ENCODE measurements around the gene SMIM11.

Gene SMIM11

GRCh38 chr21:34360488-34361241 lies 14.6 kb upstream of the SMIM11 start (continued):
- TF ChIP-seq ZNF777 (tag by site-specific recombination; IDR thresholded peaks at IDR 0.05; ENCODE audit: borderline replicate concordance) (no peak), ZBTB7A (tag by site-specific recombination; IDR thresholded peaks at IDR 0.05; ENCODE audit: low read depth) (no peak), ZBTB21 (tag by site-specific recombination; IDR thresholded peaks at IDR 0.05) (no peak), ZNF561 (tag by site-specific recombination; IDR thresholded peaks at IDR 0.05; ENCODE audit: borderline replicate concordance) (no peak), ZNF600 (tag by site-specific recombination; IDR thresholded peaks at IDR 0.05) (no peak), PRDM6 (tag by site-specific recombination; IDR thresholded peaks at IDR 0.05) (no peak), ZNF530 (tag by site-specific recombination; IDR thresholded peaks at IDR 0.05; ENCODE audit: low read depth) (no peak), ZNF221 (tag by site-specific recombination; IDR thresholded peaks at IDR 0.05; ENCODE audit: borderline replicate concordance) (no peak)

GRCh38 chr21:34362136-34362444 lies 13.2 kb upstream of the SMIM11 start:
- H3K9me3 ChIP-seq (ENCODE audit: control insufficient read depth, insufficient read depth, low read depth, low read length) = no peaks in the 10 kb centered on the region; the same call in 1 of the 2 replicates
- no peaks in the 10 kb centered on the region for H3K4me1 ChIP-seq (ENCODE audit: control insufficient read depth, insufficient read depth, low read length)
- no peak overlapping the region for H3K27ac ChIP-seq (ENCODE audit: extremely low read depth, low read depth, low read length)
- ChIA-PET CTCF (interaction anchor here (0.5 to 5.2 kb wide), 31 partner anchors 9 to 1933 kb away, joined by 3 to 41 read pairs (median 4); no protein-coding TSS in a partner anchor), POLR2A (no interaction called here)
- no peak overlapping the region for H3K4me3 ChIP-seq (ENCODE audit: low read depth, low read length)
- H3K36me3 ChIP-seq (ENCODE audit: control insufficient read depth in 2 of 2, insufficient read depth in 1 of 2, low read length in 2 of 2) = no peaks in the 10 kb centered on the region
- TF ChIP-seq ZNF23 (tag by site-specific recombination; IDR thresholded peaks at IDR 0.05; ENCODE audit: borderline replicate concordance) (no peak), ZIC2 (tag by site-specific recombination; IDR thresholded peaks at IDR 0.05) (no peak), ZNF660 (tag by site-specific recombination; IDR thresholded peaks at IDR 0.05) (0 out of 2 replicates have a peak, but pooled peaks have one; percentile 0), ZNF561 (tag by site-specific recombination; IDR thresholded peaks at IDR 0.05; ENCODE audit: borderline replicate concordance) (0 out of 2 replicates have a peak, but pooled peaks have one; percentile 1), YY1 (tag by site-specific recombination; IDR thresholded peaks at IDR 0.05) (peak; percentile 5)

- no peaks in the 10 kb centered on the region for H3K36me3 ChIP-seq (ENCODE audit: control insufficient read depth in 2 of 2, insufficient read depth in 1 of 2, low read length in 2 of 2)
- ChIA-PET CTCF (interaction anchor here (0.5 to 5.2 kb wide), 35 partner anchors 8 to 1932 kb away, joined by 3 to 41 read pairs (median 4); no protein-coding TSS in a partner anchor), POLR2A (no interaction called here)
- H3K4me3 ChIP-seq (ENCODE audit: low read depth, low read length) = no peak overlapping the region
- no peaks in the 10 kb centered on the region for H3K4me1 ChIP-seq (ENCODE audit: control insufficient read depth, insufficient read depth, low read length)
- no peaks in the 10 kb centered on the region; the same call in 1 of the 2 replicates for H3K9me3 ChIP-seq (ENCODE audit: control insufficient read depth, insufficient read depth, low read depth, low read length)
- TF ChIP-seq GLIS2 (tag by site-specific recombination; IDR thresholded peaks at IDR 0.05) (no peak), ZNF121 (tag by site-specific recombination; IDR thresholded peaks at IDR 0.05) (peak; percentile 51; the same call in 1 of the 2 replicates)
- H3K27ac ChIP-seq (ENCODE audit: extremely low read depth, low read depth, low read length) = no peak overlapping the region
Measured at GRCh38 chr21:34362670-34363069, 12.6 kb upstream of the SMIM11 start.

- CTCF ChIA-PET = interaction anchor here (0.7 to 5.2 kb wide), 7 partner anchors 9 to 440 kb away, joined by 3 to 41 read pairs (median 5); no protein-coding TSS in a partner anchor
Measured at GRCh38 chr21:34363733-34364132, 11.6 kb upstream of the SMIM11 start, which contains the start of gene KCNE2. KCNE2 (plus strand) TSS chr21:34364006; CDS start chr21:34370479, 6,473 bp downstream.

More at GRCh38 chr21:34363733-34364132, 11.6 kb upstream of the SMIM11 start, which contains the start of gene KCNE2:
- POLR2A ChIA-PET = no interaction called here
- no peaks in the 10 kb centered on the region; the same call in 1 of the 2 replicates for H3K9me3 ChIP-seq (ENCODE audit: control insufficient read depth, insufficient read depth, low read depth, low read length)
- TF ChIP-seq ZNF558 (tag by site-specific recombination; IDR thresholded peaks at IDR 0.05) = no peak
- TF ChIP-seq ZNF292 (tag by site-specific recombination; IDR thresholded peaks at IDR 0.05; ENCODE audit: borderline replicate concordance, low read depth) = no peak
- TF ChIP-seq GFI1B (tag by site-specific recombination; IDR thresholded peaks at IDR 0.05) = no peak
- TF ChIP-seq SCRT2 (tag by site-specific recombination; IDR thresholded peaks at IDR 0.05) = no peak
- no peak for TF ChIP-seq ZFP3 (tag by site-specific recombination; IDR thresholded peaks at IDR 0.05; ENCODE audit: low read depth)
- TF ChIP-seq INSM2 (tag by site-specific recombination; IDR thresholded peaks at IDR 0.05) = no peak
- TF ChIP-seq ZNF513 (tag by site-specific recombination; IDR thresholded peaks at IDR 0.05) = no peak
- TF ChIP-seq ZNF48 (tag by site-specific recombination; IDR thresholded peaks at IDR 0.05) = no peak
- TF ChIP-seq ZNF548 (tag by site-specific recombination; IDR thresholded peaks at IDR 0.05) = no peak
- no peak for TF ChIP-seq KLF8 (tag by site-specific recombination; IDR thresholded peaks at IDR 0.05)
- no peak for TF ChIP-seq ZNF624 (tag by site-specific recombination; IDR thresholded peaks at IDR 0.05)
- no peaks in the 10 kb centered on the region for H3K36me3 ChIP-seq (ENCODE audit: control insufficient read depth in 2 of 2, insufficient read depth in 1 of 2, low read length in 2 of 2)
- H3K4me3 ChIP-seq (ENCODE audit: low read depth, low read length) = no peak within 1 kb of the TSS
- H3K27ac ChIP-seq (ENCODE audit: extremely low read depth, low read depth, low read length) = no peak within 1 kb of the TSS
- H3K4me1 ChIP-seq (ENCODE audit: control insufficient read depth, insufficient read depth, low read length) = no peaks in the 10 kb centered on the region
